MM.1S (cell line): Measurements from ENCODE around the gene KRTAP12-4.

ENCODE experiments used
- EZH2 ChIP-seq: fragments of 300-600 bp; sonication (generic); optimal IDR thresholded peaks from 2 replicates; pipeline ENCODE3; 2017; ENCODE audit warnings: low read depth, mild to moderate bottlenecking, antibody characterized with exemption, low read length, mixed read lengths
- EZH2phosphoT487 ChIP-seq: fragments of 300-600 bp; sonication (generic); IDR thresholded peaks from 2 replicates; pipeline ENCODE4 v1.6.1; 2018; ENCODE audit warnings: antibody characterized with exemption, low read length
- TF ChIP-seq, protein P1 (sequence below): fragments of 300-600 bp; sonication (generic); IDR thresholded peaks from 2 replicates; pipeline ENCODE4 v1.5.1; 2016; ENCODE audit warnings: antibody characterized with exemption, low read length, mixed read lengths

DNA sequence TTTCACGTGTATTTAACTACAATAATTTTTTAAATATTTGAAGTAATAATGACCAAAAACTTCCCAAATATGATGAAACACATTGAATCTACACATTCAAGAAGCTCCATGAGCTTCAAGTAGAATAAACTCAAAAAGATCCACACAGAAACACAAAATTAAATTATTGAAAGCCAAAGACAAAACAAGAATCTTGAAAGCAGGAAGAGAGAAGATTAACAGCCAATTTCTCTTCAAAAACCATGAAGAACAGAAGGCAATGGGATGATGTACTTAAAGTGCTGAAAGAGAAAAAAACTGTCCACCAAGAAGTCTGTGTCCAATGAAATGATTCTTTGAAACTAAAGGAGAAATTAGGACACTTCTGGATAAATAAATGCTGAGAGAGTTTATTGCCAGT lies 22.4 kb downstream of the KRTAP12-4 start:
- TF ChIP-seq, protein P1, sequence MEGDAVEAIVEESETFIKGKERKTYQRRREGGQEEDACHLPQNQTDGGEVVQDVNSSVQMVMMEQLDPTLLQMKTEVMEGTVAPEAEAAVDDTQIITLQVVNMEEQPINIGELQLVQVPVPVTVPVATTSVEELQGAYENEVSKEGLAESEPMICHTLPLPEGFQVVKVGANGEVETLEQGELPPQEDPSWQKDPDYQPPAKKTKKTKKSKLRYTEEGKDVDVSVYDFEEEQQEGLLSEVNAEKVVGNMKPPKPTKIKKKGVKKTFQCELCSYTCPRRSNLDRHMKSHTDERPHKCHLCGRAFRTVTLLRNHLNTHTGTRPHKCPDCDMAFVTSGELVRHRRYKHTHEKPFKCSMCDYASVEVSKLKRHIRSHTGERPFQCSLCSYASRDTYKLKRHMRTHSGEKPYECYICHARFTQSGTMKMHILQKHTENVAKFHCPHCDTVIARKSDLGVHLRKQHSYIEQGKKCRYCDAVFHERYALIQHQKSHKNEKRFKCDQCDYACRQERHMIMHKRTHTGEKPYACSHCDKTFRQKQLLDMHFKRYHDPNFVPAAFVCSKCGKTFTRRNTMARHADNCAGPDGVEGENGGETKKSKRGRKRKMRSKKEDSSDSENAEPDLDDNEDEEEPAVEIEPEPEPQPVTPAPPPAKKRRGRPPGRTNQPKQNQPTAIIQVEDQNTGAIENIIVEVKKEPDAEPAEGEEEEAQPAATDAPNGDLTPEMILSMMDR = no peak
- no peak for TF ChIP-seq EZH2phosphoT487
- no peak for TF ChIP-seq EZH2
